ENCODE results near the gene ZNF189. TPM values are rescaled to one million over a fixed set of nuclear protein-coding genes. Genes with fewer than 3 reads are reported as not detected.

The ZNF189 gene
- total RNA-seq, 4 donors from 2014 or later = 18.8 to 61.9 (median 34.0) TPM

DNA sequence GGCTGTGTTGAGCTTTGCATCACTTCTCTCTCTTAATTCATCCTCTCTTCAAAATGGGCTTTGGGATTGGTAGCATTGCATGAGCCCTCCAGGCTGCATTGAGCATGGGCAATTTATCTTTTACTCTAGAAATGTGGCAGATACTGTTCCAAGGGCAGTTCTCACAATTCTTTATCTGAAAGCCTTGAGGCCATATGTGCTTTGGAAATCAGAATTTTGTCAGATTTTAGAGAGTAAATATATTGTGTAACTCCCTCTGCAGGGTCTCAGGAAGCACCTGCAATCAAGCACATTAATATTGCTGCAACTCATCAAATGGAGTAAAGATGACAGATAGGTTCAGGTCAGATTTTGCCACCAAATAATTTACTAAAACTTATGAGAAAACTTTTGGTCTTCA is 19.3 kb downstream of the ZNF189 start:
- H3K9me3 ChIP-seq = peaks cover 2 to 23% of the 10 kb centered on the region in 2 donors
- no peak overlapping the region for H3K4me3 ChIP-seq
- H3K36me3 ChIP-seq = no peaks in the 10 kb centered on the region
- H3K4me1 ChIP-seq = no peaks in the 10 kb centered on the region
- no peak overlapping the region for H3K27ac ChIP-seq
- DNase-seq = no peak
- H3K27me3 ChIP-seq = no peaks in the 10 kb centered on the region
- intact Hi-C loops (cut with DNase I; ENCODE audit: low total_unique reads) = no loop called here
- no peak for TF ChIP-seq POLR2A (IDR thresholded peaks at IDR 0.05)

DNA sequence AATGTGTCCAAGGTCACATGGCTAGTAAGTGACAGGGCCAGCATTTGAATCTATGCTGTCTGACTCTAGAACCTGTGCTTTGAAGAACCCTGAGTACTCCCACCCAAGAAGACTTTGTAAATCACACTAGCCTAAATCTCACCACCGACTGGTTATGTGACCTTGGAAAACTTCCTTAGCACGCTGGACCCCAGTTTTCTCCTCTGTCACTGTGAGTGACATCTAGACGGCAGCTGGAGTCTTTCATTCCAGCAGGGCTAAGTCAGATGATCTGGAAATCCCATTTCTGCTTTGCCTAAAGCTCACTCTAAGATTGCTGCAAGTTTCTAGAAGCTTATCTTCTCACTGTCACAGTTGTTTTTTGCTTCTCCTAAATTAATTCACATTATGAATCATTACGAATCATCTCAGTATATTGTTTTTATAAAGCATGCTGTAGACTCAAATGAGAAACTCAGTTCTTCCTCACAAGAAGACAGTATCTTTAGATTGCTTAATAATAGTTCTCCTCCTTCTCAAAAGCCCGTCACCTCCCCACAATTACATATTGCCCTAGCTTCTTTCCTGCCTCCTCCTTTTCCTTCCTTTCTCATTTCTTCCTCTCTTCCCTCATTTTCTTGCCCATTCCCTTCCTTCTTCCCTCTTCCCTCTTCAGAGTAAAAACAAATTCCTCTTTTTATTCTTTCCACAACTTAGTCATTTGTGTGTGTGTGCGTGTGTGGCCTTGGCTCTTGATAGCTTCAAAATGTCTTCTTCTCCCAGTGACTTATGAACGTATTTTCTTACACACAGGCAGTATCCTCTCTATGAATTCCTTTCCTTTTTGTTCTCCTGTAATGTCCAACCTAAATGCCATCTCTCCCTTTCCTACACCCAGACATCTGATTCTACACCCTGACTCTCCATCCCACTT is 20.1 kb downstream of the ZNF189 start:
- Histone ChIP-seq H3K4me1 (no peaks in the 10 kb centered on the region), H3K9me3 (peaks cover 0 to 16% of the 10 kb centered on the region in 2 donors), H3K27ac (no peak overlapping the region), H3K4me3 (no peak overlapping the region), H3K27me3 (no peaks in the 10 kb centered on the region), H3K36me3 (no peaks in the 10 kb centered on the region)
- intact Hi-C loops (cut with DNase I; ENCODE audit: low total_unique reads) = no loop called here
- TF ChIP-seq, protein P1, sequence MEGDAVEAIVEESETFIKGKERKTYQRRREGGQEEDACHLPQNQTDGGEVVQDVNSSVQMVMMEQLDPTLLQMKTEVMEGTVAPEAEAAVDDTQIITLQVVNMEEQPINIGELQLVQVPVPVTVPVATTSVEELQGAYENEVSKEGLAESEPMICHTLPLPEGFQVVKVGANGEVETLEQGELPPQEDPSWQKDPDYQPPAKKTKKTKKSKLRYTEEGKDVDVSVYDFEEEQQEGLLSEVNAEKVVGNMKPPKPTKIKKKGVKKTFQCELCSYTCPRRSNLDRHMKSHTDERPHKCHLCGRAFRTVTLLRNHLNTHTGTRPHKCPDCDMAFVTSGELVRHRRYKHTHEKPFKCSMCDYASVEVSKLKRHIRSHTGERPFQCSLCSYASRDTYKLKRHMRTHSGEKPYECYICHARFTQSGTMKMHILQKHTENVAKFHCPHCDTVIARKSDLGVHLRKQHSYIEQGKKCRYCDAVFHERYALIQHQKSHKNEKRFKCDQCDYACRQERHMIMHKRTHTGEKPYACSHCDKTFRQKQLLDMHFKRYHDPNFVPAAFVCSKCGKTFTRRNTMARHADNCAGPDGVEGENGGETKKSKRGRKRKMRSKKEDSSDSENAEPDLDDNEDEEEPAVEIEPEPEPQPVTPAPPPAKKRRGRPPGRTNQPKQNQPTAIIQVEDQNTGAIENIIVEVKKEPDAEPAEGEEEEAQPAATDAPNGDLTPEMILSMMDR (IDR thresholded peaks at IDR 0.05) = no peak
- no peak for TF ChIP-seq POLR2A (IDR thresholded peaks at IDR 0.05)
- no peak for DNase-seq

DNA sequence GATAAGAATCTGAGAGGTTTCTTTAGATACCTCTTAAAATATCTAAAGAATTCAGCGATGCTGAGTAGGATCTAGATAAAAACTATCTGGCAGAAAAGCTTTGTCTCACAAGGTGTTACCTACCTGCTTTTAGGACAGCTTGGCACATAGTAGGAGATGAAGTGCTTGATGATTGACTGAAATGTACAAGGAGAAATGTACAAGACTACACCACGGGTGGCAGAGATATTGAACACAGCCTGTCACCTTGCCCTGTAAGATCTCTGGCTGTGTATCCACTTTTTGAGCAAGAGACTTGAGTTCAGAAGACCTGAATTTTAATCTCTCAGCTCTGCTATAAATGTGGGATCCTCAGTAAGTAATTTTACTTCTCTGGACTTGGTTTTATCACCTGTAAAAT is 21.2 kb downstream of the ZNF189 start:
- Histone ChIP-seq H3K4me1 (no peaks in the 10 kb centered on the region), H3K36me3 (no peaks in the 10 kb centered on the region), H3K4me3 (no peak overlapping the region), H3K27ac (no peak overlapping the region), H3K9me3 (peaks cover 0 to 9% of the 10 kb centered on the region in 2 donors), H3K27me3 (no peaks in the 10 kb centered on the region)
- TF ChIP-seq POLR2A (IDR thresholded peaks at IDR 0.05) = no peak
- TF ChIP-seq, protein P1 (IDR thresholded peaks at IDR 0.05) = no peak
- no peak for DNase-seq
- intact Hi-C loops (cut with DNase I; ENCODE audit: low total_unique reads) = no loop called here

DNA sequence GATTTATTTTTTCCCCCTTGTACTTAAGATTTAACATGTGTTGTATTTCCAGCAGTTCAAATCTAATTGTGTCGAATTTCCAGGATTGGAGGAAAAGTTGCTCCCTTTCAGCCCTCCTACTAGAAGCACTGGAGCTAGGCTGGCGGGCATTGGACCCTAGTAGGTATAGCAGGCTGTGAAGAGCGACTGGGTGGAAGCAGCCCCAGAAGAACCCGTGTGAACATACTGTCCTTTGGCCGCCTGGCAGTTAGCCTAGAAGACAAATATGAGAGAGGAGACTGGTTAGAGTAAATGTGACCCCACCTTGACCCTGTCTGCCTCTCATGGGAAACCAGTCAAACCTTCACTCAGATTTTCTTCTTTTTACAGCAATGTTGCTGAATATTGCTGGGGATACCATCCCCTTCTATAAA is 23.0 kb downstream of the ZNF189 start:
- Histone ChIP-seq H3K27me3 (no peaks in the 10 kb centered on the region), H3K9me3 (peaks cover 0 to 7% of the 10 kb centered on the region in 2 donors), H3K4me1 (no peaks in the 10 kb centered on the region), H3K4me3 (no peak overlapping the region), H3K36me3 (no peaks in the 10 kb centered on the region), H3K27ac (no peak overlapping the region)
- intact Hi-C loops (cut with DNase I; ENCODE audit: low total_unique reads) = no loop called here
- TF ChIP-seq POLR2A (IDR thresholded peaks at IDR 0.05) = no peak
- TF ChIP-seq, protein P1 (IDR thresholded peaks at IDR 0.05) = no peak
- no peak for DNase-seq

DNA sequence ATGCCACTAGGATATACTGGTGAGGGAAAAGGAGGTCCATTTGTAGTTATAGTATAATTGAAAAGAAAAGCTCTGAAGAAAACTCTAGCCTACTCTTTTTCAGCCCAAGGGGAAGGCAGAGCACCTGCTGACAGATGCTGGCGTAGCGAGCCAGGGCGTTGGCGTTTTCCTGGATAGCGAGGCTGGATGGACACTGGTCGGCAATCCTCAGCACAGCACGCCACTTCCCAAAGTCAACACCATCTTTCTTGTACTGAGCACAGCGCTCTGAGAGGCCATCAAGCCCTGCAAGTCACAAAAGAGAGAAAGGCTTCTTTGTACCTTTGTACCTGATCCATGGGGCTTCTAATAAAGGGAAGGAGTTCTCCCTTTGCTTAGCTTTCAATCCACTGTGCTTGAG is 28.7 kb downstream of the ZNF189 start:
- Histone ChIP-seq H3K4me3 (no peak overlapping the region), H3K4me1 (no peaks in the 10 kb centered on the region), H3K36me3 (no peaks in the 10 kb centered on the region), H3K27ac (no peak overlapping the region), H3K9me3 (no peaks in the 10 kb centered on the region), H3K27me3 (no peaks in the 10 kb centered on the region)
- intact Hi-C loops (cut with DNase I; ENCODE audit: low total_unique reads) = no loop called here
- TF ChIP-seq, protein P1 (IDR thresholded peaks at IDR 0.05) = no peak
- TF ChIP-seq POLR2A (IDR thresholded peaks at IDR 0.05) = no peak
- DNase-seq = no peak

Data from uterus (tissue), 4 donors.